Islet precursor cell (in vitro differentiated cells): Measurements from ENCODE around the gene SDCCAG8.
"Not testable (repeated sequence)": the region's sequence is repeated elsewhere in the genome, so short reads cannot be mapped to it uniquely, and the experiment has no call there.

Experiments
- DNase-seq: peaks from one replicate; pipeline ENCODE4 v3.0.0-alpha.2; 2018

SDCCAG8 gene

GRCh38 chr1:243287652-243288051 lies 31.8 kb downstream of the SDCCAG8 start:
- no peak for DNase-seq

DNA sequence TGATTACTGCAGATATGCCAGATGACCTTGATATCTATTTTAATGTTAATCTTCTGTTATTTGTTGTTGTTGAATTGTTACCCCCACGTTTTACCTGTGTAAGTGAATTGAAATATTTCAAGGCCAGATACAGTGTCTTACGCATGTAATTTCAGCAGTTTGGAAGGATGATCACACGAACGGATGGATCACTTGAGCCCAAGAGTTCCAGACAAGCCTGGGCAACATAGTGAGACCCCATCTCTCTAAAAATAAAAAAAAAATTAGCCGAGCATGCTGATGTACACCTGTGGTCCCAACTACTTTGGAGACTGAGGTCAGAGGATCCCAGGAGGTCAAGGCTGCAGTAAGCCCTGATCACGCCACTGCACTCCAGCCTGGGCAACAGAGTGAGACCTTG lies 32.2 kb downstream of the SDCCAG8 start:
- DNase-seq = no peak

GRCh38 chr1:243291292-243291691 lies 35.5 kb downstream of the SDCCAG8 start:
- no peak for DNase-seq

DNA sequence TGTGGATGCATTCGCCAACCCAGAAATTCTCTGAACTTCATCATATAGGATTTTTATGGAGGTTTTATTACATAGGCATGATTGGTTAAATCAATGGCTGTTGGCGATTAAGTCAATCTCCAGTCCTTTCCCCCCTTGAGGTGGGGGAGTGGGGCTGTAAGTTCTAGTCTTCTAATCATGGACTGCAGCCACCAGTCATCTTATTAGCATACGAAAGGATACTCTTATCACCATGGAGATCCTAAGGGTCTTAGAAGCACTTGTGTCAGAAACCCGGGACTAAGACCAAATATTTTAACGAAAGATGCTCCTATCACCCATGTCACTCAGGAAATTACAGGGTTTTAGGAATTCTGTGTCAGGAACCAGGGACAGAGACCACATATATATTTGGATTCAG lies 36.3 kb downstream of the SDCCAG8 start:
- DNase-seq = no peak

- no peak for DNase-seq
Observed at GRCh38 chr1:243293941-243294722, 38.3 kb downstream of the SDCCAG8 start.

DNA sequence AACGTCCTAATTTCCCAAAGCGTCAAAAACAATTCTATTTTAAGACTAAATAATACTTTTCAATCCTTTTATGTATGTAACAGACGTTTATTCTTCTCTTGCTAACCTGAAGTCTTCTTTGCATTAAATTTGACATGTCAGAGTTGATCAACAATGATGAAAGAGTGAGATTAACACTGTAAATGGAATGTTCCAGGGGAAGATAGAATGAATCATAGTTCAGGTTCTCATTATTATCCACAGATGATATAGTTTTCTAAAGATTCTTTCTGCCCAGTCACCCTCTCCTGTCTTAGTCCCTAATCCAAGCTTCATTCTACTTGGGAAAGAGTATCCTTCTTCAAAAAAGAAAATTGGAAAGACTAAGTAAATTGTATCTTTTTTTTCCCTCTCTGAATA lies 38.9 kb downstream of the SDCCAG8 start:
- DNase-seq = no peak

DNA sequence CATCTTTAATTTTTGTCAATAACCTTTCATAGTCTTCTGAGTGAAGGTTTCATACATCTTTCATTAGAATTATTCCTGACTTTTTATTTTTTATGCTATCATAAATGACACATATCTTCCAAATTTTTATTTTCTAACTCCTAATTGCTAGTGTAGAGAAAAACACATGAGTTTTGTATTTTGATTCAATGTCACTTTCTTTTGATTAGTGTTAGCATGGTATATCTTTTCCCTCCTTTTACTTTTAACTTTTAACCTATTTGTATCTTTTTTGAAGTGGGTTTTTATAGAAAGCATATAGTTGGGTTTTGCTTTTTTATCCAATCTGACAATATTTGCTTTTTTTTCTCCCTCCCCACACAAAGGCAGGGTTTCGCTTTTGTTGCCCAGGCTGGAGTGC lies 43.2 kb downstream of the SDCCAG8 start:
- no peak for DNase-seq

DNA sequence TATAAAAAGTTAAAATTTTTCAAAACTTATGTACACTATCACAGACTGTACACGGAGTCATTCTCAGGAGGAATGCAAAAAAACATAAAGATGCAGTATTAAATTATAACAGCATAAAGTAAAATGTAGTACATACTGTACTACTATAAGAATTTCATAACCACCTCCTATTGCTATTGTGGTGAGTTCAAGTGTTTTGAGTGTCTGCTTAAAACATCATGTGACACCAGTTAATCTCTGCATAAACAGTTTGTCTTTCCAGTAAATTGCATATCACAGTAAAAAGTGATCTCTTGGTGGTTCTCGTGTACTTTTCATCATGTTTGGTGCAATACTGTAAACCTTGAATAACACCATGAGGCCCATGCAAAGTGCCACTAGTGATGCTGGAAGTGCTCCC lies 45.2 kb downstream of the SDCCAG8 start:
- no peak for DNase-seq

DNA sequence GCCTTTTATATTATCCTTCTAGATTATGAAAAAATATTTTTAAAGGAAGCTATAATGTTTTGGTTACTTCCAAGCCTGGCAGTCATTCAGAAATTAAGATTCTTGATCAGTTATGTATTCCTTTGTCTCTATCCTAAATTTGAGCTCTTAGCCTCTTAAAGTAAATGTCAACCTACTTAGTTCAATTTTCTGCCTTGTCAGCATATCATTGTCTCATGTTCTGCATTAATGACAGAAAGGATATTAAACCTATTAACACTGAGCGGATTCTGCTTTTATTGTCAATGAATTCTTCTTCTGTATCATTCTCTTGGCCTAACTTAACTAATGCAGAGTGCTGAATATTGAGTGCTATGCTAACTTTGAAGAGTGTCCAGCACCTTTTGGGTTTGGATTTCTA lies 56.0 kb downstream of the SDCCAG8 start:
- no peak for DNase-seq

GRCh38 chr1:243312952-243313634 lies 57.3 kb downstream of the SDCCAG8 start:
- DNase-seq = no peak

- no peak for DNase-seq
Observed at GRCh38 chr1:243313635-243314536, 58.0 kb downstream of the SDCCAG8 start.

- DNase-seq = no peak
Observed at GRCh38 chr1:243315455-243315854, 59.6 kb downstream of the SDCCAG8 start.

- no peak for DNase-seq
Observed at GRCh38 chr1:243315893-243316292, 60.1 kb downstream of the SDCCAG8 start.

DNA sequence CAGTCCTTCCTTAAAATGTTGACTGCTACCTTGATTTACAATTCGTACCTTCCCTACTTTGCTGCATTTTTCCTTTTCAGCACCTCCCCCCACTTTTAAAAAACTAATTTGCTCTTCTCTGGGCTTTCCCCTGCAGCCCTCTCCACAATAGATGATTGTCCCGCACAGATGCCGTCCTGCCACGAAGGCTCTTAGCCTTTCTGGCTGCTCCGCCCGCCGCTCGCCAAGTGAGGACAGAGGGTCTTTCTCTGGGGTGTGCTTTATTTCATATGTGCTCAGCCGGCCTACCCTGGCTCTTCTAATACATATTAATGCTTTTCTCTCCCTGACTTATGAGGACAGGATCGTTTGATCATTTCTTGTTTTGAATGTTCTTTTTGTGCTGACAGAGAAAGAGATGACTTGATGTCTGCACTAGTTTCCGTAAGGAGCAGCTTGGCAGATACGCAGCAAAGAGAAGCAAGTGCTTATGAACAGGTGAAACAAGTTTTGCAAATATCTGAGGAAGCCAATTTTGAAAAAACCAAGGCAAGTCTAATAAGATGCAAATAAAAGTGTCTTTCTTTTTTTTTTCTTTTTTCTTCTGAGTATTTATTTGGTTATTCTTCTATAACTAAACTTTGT lies 60.6 kb downstream of the SDCCAG8 start:
- DNase-seq = peak; percentile 73

GRCh38 chr1:243320224-243320623 lies 64.4 kb downstream of the SDCCAG8 start:
- DNase-seq = peak; percentile 62

- DNase-seq = no peak
Observed at GRCh38 chr1:243322326-243322725, 66.5 kb downstream of the SDCCAG8 start.

DNA sequence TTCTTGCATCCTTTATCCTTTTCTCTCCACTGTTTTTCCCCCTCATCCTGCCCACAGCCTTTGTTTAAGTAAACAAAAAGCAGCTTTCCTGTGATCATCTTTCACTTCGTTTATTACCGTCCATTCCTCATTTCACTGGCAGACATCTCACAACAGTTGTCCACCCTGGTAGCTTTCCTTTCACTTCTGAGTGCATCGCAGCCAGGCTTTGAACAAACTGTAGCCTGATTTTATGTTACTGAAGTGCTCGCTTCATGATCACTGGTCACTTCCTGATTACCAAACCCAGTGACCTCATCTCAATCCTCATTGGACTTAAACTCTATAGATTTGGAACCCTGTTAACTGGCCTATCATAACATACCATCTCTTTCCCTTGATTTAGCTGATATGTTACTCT lies 67.7 kb downstream of the SDCCAG8 start:
- no peak for DNase-seq

GRCh38 chr1:243325305-243325890 lies 69.6 kb downstream of the SDCCAG8 start:
- DNase-seq = no peak

DNA sequence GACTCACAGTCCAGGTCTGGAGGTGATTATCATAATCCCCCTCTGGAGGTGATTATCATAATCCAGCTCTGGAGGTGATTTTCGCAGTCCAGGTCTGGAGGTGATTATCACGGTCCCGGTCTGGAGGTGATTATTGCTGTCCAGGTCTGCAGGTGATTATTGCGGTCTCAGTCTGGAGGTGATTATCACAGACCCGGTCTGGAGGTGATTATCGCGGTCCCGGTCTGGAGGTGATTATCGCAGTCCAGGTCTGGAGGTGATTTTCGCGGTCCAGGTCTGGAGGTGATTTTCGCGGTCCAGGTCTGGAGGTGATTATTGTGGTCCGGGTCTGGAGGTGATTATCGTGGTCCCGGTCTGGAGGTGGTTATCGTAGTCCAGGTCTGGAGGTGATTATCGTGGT lies 76.6 kb downstream of the SDCCAG8 start:
- no peak for DNase-seq

DNA sequence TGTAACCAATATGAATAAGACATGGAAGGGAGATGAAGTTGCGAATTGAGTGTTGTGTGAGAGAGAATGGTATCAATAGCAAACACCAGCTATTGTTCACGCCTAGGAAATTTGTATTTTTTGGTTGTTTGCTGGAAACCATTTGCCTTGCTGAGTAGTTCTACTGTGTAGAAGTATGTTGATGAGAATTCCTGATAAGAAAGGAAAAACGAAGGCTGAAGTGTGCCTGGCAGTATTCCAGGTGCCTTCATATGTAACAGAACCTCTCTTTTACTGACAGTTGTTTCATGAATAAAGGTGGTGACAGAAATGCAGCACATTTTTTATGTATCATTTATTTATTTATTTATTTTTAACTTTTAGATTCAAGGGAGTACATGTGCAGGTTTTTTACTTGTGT lies 79.5 kb downstream of the SDCCAG8 start:
- DNase-seq = no peak

DNA sequence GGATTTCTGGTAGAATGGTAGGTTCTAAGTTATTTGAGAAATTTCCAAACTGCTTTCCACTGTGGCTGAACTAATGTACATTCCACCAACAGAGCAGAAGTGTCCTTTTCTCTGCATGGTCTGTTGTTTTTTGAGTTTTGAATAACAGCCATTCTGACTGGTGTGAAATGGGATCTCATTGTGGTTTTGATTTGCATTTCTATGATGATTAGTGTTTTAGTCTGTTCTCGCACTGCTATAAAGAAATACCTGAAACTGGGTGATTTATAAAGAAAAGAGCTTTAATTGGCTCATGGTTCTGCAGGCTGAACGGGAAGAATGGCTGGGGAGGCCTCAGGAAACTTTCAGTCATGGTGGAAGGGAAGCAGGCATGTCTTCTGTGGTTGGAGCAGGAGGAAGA lies 80.3 kb downstream of the SDCCAG8 start:
- DNase-seq = no peak

- not testable (repeated sequence) for DNase-seq
Observed at GRCh38 chr1:243338848-243339247, 83.0 kb downstream of the SDCCAG8 start.

DNA sequence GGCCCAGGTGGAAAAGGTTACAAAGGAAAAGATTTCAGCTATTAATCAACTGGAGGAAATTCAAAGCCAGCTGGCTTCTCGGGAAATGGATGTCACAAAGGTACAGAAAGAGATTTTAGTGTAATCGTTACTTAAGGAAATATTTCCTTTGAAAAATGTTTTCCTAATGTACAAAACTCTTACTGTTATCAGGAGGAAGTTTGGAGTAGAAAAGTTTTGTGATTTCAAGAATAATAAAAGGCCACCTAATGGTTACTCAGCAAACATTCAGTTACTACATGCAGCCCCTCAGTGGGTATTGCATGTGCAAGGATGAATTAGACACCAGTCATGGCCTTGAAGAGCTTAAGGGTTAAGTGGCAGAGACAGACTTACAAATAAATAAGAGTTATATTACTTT lies 85.2 kb downstream of the SDCCAG8 start:
- DNase-seq = no peak
